Stimulated activated CD8-positive, alpha-beta memory T cell treated with anti-CD3 and anti-CD28 coated beads, Interleukin-12 subunit alpha, Interleukin-12 subunit beta, amount 100 ng/mL, for 4 hours (primary cell): ENCODE measurements around the gene PRKAR2B.

ENCODE experiments used
- DNase-seq: peaks from one replicate; pipeline ENCODE4 v3.0.0-alpha.2; 2020; ENCODE audit warnings: low read depth

PRKAR2B gene

GRCh38 chr7:107185716-107186115 is 141.2 kb downstream of the PRKAR2B start:
- no peak for DNase-seq

DNA sequence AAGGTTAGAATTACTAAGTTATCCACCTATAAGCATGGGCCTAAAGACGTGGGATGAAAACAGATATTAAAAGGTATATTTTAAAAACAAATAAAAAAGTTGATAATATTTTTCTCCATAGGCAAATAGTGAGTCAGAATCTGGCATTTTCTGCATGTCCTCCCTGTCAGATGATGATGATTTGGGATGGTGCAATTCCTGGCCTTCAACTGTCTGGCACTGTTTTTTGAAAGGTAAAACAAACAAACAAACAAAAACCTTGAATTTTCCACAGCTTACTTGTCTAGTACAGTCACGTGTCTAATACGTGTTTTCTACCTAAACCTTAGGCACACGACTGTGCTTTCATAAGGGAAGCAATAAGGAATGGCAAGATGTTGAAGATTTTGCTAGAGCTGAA is 141.7 kb downstream of the PRKAR2B start:
- no peak for DNase-seq

GRCh38 chr7:107187774-107188173 is 143.3 kb downstream of the PRKAR2B start:
- no peak for DNase-seq

- DNase-seq = no peak
Observed at GRCh38 chr7:107190090-107190489, 145.6 kb downstream of the PRKAR2B start.

DNA sequence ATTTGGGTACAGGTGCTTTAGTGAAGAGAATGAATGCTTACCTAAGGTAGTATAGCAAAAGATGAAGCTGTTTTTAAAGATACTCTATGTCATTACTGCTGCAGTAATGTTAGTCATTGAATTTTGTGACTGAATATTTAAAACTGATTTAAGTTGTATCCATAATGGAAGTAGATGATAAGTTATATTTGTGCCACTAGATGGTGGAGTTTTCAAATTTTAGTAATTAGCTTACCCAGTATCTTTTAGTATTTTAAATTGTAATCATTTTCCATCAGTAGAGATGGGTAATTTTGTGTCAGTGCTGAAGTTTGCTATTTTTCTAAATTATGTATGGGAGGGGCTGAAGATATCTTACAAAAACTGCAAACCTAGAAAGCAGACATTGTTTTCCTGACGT is 149.5 kb downstream of the PRKAR2B start:
- DNase-seq = no peak

GRCh38 chr7:107196834-107197610 is 152.5 kb downstream of the PRKAR2B start:
- DNase-seq = no peak

DNA sequence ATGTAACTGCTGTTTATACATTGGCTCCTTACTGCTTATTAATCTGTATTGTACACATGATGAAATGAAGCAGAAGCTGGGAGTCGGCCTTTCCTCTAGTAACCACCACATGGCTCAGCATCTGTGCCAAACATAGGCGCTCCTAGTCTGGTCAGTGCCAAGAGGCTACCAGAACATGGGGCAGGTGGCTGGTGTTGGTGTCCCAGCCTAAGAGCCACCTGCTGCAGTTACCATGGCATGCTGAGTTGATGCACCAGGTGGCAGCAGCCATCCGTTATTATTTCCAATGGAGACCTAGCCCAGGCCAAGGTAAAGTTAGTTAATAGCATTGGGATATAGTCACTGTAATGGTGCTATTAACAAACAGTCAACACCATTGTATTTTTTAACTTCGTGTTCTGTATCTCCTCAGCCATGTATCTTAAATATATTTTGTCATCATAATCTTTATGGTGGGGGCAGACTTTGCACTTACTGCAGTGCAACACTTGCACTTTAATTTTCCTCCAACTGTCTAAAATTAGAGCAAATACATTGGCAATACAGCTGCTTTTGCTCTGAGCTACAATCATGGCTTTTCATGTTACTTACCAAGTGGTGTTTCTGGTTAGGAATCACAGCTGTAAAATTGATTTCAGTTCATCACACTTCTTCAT is 157.4 kb downstream of the PRKAR2B start:
- DNase-seq = no peak

DNA sequence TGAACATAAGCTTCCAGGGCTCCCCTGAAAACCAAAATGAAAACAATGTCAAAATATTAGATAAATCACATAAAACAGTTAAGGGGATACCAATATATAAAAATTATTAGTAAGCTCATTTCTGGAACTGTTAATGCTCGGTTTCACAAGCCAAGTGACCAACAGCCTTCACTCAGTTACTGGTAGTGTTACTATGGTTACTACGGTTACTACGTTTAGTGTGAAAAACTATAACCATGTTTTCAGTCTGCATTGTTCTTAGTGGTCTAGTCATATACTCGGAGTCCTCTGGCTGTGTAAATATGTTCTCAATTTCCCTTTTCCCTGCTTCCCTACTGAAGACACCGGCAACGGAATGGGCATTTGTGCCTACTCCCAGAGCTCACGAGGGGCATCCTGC is 159.1 kb downstream of the PRKAR2B start:
- DNase-seq = no peak

DNA sequence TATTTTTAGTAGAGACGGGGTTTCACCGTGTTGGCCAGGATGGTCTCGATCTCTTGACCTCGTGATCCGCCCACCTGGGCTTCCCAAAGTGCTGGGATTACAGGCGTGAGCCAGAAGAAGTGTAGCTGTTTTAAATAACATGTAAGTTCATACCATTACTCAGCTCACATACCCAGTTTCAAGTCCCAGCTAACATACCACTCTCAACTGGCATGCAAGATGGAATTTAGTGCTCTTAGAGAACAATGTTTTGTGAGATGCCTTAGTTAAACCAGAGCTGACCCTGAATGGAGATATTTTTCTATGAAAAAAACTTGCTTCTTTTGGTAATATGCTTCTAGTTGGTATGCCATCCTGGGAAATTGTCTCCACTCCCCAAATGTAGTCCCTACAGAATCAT is 161.6 kb downstream of the PRKAR2B start:
- DNase-seq = no peak

DNA sequence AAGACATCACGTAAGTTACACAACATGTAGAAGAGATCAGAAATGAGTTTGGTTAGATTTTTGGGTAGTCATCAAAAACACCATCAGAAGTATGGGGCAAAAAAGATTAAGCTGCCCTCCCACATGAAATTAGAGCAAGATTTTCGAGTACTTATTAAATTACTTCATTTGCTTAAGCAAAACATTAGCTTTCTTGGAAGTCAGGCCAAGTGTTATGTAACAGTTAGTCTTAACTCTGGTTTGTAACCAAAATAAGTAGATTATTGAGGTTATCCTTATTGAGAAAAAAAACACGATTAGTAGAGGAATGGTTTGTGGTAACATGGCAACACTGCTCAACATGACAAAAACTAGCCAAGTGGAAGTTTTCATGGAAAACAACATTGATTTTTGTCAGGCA is 162.2 kb downstream of the PRKAR2B start:
- DNase-seq = no peak

- no peak for DNase-seq
Observed at GRCh38 chr7:107207459-107207858, 163.0 kb downstream of the PRKAR2B start.

DNA sequence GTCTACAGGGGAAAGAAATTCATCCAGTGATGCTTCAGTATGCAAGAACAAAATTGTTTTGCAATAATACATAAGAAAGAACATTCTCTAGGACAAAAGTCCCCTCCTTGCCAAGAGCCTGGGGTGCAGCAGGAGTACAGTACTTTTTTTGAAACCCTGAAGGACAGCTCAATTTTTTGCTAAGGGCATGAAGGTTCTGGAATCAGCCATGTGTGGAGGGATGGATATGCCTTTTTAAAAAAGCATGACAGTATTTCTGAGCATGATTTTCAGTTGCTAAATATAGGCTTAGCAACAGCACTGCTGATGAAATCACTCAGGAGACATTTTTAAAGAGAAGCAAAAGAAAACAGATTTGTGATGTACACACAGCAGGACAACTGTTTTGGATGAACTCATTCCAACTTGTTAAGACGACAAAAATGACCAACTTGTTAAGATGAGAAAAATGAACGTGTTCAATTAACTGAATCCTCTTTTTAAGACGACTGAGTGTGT is 163.6 kb downstream of the PRKAR2B start:
- no peak for DNase-seq

GRCh38 chr7:107208563-107208962 is 164.1 kb downstream of the PRKAR2B start:
- DNase-seq = no peak

DNA sequence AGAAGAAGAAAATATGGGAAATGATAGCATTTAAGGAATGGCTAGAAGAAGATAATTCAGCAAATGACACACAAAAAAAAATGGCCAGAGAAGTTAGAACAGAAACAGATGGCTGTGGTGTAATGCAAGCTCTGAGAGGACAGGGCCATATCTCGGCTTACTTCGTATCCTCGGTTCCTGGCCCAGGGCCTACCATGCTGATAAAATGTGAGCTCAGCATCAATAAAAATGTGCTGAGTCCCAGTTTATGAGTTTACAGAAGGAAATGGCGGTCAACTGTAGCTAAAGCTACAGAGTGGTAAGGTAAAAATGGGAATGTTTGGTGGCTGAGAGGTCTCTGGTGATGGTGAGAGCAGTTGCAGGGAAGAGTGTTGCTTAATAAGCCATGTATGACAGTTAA is 165.1 kb downstream of the PRKAR2B start:
- DNase-seq = no peak

- DNase-seq = no peak
Observed at GRCh38 chr7:107210400-107210799, 165.9 kb downstream of the PRKAR2B start.
